WTC11 (cell line): ENCODE data around the gene NDUFC2.

ENCODE experiments used
- CTCF ChIP-seq: fragments of 200-600 bp; IDR thresholded peaks from 2 replicates; pipeline ENCODE4 v1.8.0; 2022; ENCODE audit warnings: antibody characterized with exemption
- GABPB1 ChIP-seq: sonication (generic); formaldehyde crosslinking; IDR thresholded peaks from 2 replicates; pipeline ENCODE4 v1.8.1; 2023; ENCODE audit warnings: mild to moderate bottlenecking, missing genetic modification reagents
- SOX15 ChIP-seq: fragments of 250-450 bp; sonication (Bioruptor Pico); IDR thresholded peaks from 2 replicates; pipeline ENCODE4 v1.9.0; 2021; ENCODE audit warnings: mild to moderate bottlenecking
- TEAD4 ChIP-seq: sonication (generic); formaldehyde crosslinking; IDR thresholded peaks from 2 replicates; pipeline ENCODE4 v1.8.0; 2022; ENCODE audit warnings: mild to moderate bottlenecking, missing genetic modification reagents
- TP53 ChIP-seq: sonication (generic); formaldehyde crosslinking; IDR thresholded peaks from 2 replicates; pipeline ENCODE4 v1.8.1; 2023; ENCODE audit warnings: mild to moderate bottlenecking, missing genetic modification reagents
- ZBTB21 ChIP-seq: sonication (generic); formaldehyde crosslinking; IDR thresholded peaks from 2 replicates; pipeline ENCODE4 v1.8.1; 2023; ENCODE audit warnings: mild to moderate bottlenecking, missing genetic modification reagents, borderline replicate concordance
- ZNF232 ChIP-seq: sonication (generic); formaldehyde crosslinking; IDR thresholded peaks from 2 replicates; pipeline ENCODE4 v1.8.0; 2022; ENCODE audit warnings: mild to moderate bottlenecking, missing genetic modification reagents
- TF ChIP-seq, protein P1 (sequence below): sonication (generic); formaldehyde crosslinking; IDR thresholded peaks from 2 replicates; pipeline ENCODE4 v1.8.1; 2022; ENCODE audit warnings: mild to moderate bottlenecking, missing genetic modification reagents, moderate library complexity, borderline replicate concordance

- TF ChIP-seq CTCF (no peak), TP53 (no peak), TEAD4 (CRISPR knock-in tag) (no peak), ZBTB21 (CRISPR knock-in tag) (no peak), GABPB1 (CRISPR knock-in tag) (no peak), SOX15 (CRISPR knock-in tag) (no peak), ZNF232 (CRISPR knock-in tag) (no peak)
- TF ChIP-seq, protein P1, sequence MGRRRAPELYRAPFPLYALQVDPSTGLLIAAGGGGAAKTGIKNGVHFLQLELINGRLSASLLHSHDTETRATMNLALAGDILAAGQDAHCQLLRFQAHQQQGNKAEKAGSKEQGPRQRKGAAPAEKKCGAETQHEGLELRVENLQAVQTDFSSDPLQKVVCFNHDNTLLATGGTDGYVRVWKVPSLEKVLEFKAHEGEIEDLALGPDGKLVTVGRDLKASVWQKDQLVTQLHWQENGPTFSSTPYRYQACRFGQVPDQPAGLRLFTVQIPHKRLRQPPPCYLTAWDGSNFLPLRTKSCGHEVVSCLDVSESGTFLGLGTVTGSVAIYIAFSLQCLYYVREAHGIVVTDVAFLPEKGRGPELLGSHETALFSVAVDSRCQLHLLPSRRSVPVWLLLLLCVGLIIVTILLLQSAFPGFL: no peak
These were observed 589 bp upstream of the NDUFC2 start for GRCh38 chr11:78080084-78080817.
